Fibroblast of lung (primary cell): ENCODE measurements around the gene PCDHA12. TPM values are rescaled to one million over a fixed set of nuclear protein-coding genes. Genes with fewer than 3 reads are reported as not detected.

Source experiments
- polyA plus RNA-seq, 2 donors: library from polyadenylated mRNA; depleted of rRNA in 1 of 2; stranded (reverse) in 1 of 2; unstranded in 1 of 2; fragments of >200 nt; gene quantifications; 2 replicates each; pipeline ENCODE4 v1.2.1, GENCODE V29; 2011 to 2012; ENCODE audit warnings: missing spikeins in 1 of 2
- total RNA-seq: library from RNA; depleted of rRNA; stranded (reverse); fragments of >200 nt; gene quantifications from 2 replicates; pipeline ENCODE4 v1.2.1, GENCODE V29; 2014

The PCDHA12 gene
- total and polyA plus RNA-seq, 2 donors (not counting 1 experiment from before 2014, with no cell fraction given): 0.50 TPM; not detected in 1

Other genes starting within 250 kb of the PCDHA12 start
- 4.1 and 10.9 TPM in 2 replicates for gene CD14, start 242.1 kb upstream of the PCDHA12 start, total RNA-seq
- gene CD14, start 242.1 kb upstream of the PCDHA12 start, polyA plus RNA-seq: 0.32 and 0.45 TPM in 2 replicates
- gene TMCO6, start 235.9 kb upstream of the PCDHA12 start, total RNA-seq: 13.6 and 18.0 TPM in 2 replicates
- gene TMCO6, start 235.9 kb upstream of the PCDHA12 start, polyA plus RNA-seq: 6.6 and 7.6 TPM in 2 replicates
- gene NDUFA2, start 227.7 kb upstream of the PCDHA12 start, total RNA-seq: 39.8 and 64.9 TPM in 2 replicates
- 57.9 and 65.9 TPM in 2 replicates for gene NDUFA2, start 227.7 kb upstream of the PCDHA12 start, polyA plus RNA-seq
- gene IK, start 227.5 kb upstream of the PCDHA12 start, total RNA-seq: 96.6 and 96.9 TPM in 2 replicates
- gene IK, start 227.5 kb upstream of the PCDHA12 start, polyA plus RNA-seq: 155 and 170 TPM in 2 replicates
- 25.2 and 28.4 TPM in 2 replicates for gene WDR55, start 210.4 kb upstream of the PCDHA12 start, total RNA-seq
- 18.8 and 22.1 TPM in 2 replicates for gene WDR55, start 210.4 kb upstream of the PCDHA12 start, polyA plus RNA-seq
- gene DND1, start 201.7 kb upstream of the PCDHA12 start, total RNA-seq: under 0.01 and 0.33 TPM in 2 replicates
- gene DND1, start 201.7 kb upstream of the PCDHA12 start, polyA plus RNA-seq: 0.15 and 0.21 TPM in 2 replicates
- 51.9 and 53.2 TPM in 2 replicates for gene HARS1, start 183.9 kb upstream of the PCDHA12 start, total RNA-seq
- 85.8 and 110 TPM in 2 replicates for gene HARS1, start 183.9 kb upstream of the PCDHA12 start, polyA plus RNA-seq
- gene HARS2, start 183.9 kb upstream of the PCDHA12 start, total RNA-seq: 26.2 and 30.1 TPM in 2 replicates
- 27.1 and 27.8 TPM in 2 replicates for gene HARS2, start 183.9 kb upstream of the PCDHA12 start, polyA plus RNA-seq
- 69.4 and 77.0 TPM in 2 replicates for gene ZMAT2, start 174.9 kb upstream of the PCDHA12 start, total RNA-seq
- 85.5 and 85.6 TPM in 2 replicates for gene ZMAT2, start 174.9 kb upstream of the PCDHA12 start, polyA plus RNA-seq
- under 0.01 TPM in 2 replicates for gene PCDHA1, start 89.2 kb upstream of the PCDHA12 start, total RNA-seq
- 0.05 and 0.12 TPM in 2 replicates for gene PCDHA1, start 89.2 kb upstream of the PCDHA12 start, polyA plus RNA-seq
- under 0.01 and 0.33 TPM in 2 replicates for gene PCDHA2, start 80.5 kb upstream of the PCDHA12 start, total RNA-seq
- gene PCDHA2, start 80.5 kb upstream of the PCDHA12 start, polyA plus RNA-seq: 0.10 TPM in 1 of 2 replicates, not detected in the other
- gene PCDHA3, start 74.3 kb upstream of the PCDHA12 start, total RNA-seq: 0.26 and 1.2 TPM in 2 replicates
- 0.07 and 0.89 TPM in 2 replicates for gene PCDHA3, start 74.3 kb upstream of the PCDHA12 start, polyA plus RNA-seq
- gene PCDHA4, start 68.2 kb upstream of the PCDHA12 start, total RNA-seq: 0.51 and 1.2 TPM in 2 replicates
- gene PCDHA4, start 68.2 kb upstream of the PCDHA12 start, polyA plus RNA-seq: 0.05 and 0.42 TPM in 2 replicates
- 0.33 TPM in 1 of 2 replicates, not detected in the other for gene PCDHA5, start 53.7 kb upstream of the PCDHA12 start, total RNA-seq
- gene PCDHA5, start 53.7 kb upstream of the PCDHA12 start, polyA plus RNA-seq: 0.01 and 0.24 TPM in 2 replicates
- gene PCDHA6, start 47.3 kb upstream of the PCDHA12 start, total RNA-seq: 0.51 and 3.6 TPM in 2 replicates
- gene PCDHA6, start 47.3 kb upstream of the PCDHA12 start, polyA plus RNA-seq: 0.11 and 2.8 TPM in 2 replicates
- gene PCDHA7, start 41.0 kb upstream of the PCDHA12 start, total RNA-seq: 0.26 and 2.1 TPM in 2 replicates
- gene PCDHA7, start 41.0 kb upstream of the PCDHA12 start, polyA plus RNA-seq: 0.10 and 2.5 TPM in 2 replicates
- gene PCDHA8, start 34.1 kb upstream of the PCDHA12 start, total RNA-seq: under 0.01 and 0.33 TPM in 2 replicates
- 0.01 and 0.33 TPM in 2 replicates for gene PCDHA8, start 34.1 kb upstream of the PCDHA12 start, polyA plus RNA-seq
- gene PCDHA9, start 26.9 kb upstream of the PCDHA12 start, total RNA-seq: 0.26 and 0.33 TPM in 2 replicates
- gene PCDHA9, start 26.9 kb upstream of the PCDHA12 start, polyA plus RNA-seq: 0.03 TPM in 1 of 2 replicates, not detected in the other
- gene PCDHA10, start 19.4 kb upstream of the PCDHA12 start, total RNA-seq: 0.26 and 0.66 TPM in 2 replicates
- 0.09 and 2.0 TPM in 2 replicates for gene PCDHA10, start 19.4 kb upstream of the PCDHA12 start, polyA plus RNA-seq
- gene PCDHA11, start 6.4 kb upstream of the PCDHA12 start, total RNA-seq: 0.51 and 0.66 TPM in 2 replicates
- gene PCDHA11, start 6.4 kb upstream of the PCDHA12 start, polyA plus RNA-seq: 0.15 TPM in 1 of 2 replicates, not detected in the other
- under 0.01 and 0.33 TPM in 2 replicates for gene PCDHA13, start 6.8 kb downstream of the PCDHA12 start, total RNA-seq
- 0.02 TPM in 1 of 2 replicates, not detected in the other for gene PCDHA13, start 6.8 kb downstream of the PCDHA12 start, polyA plus RNA-seq
- 0.51 and 0.66 TPM in 2 replicates for gene PCDHAC1, start 51.0 kb downstream of the PCDHA12 start, total RNA-seq
- gene PCDHAC1, start 51.0 kb downstream of the PCDHA12 start, polyA plus RNA-seq: 0.01 and 0.14 TPM in 2 replicates
- 1.7 and 2.6 TPM in 2 replicates for gene PCDHAC2, start 91.2 kb downstream of the PCDHA12 start, total RNA-seq
- 0.03 and 0.48 TPM in 2 replicates for gene PCDHAC2, start 91.2 kb downstream of the PCDHA12 start, polyA plus RNA-seq
- not detected in 2 replicates for gene PCDHB1, start 176.1 kb downstream of the PCDHA12 start, total RNA-seq
- not detected in 2 replicates for gene PCDHB1, start 176.1 kb downstream of the PCDHA12 start, polyA plus RNA-seq
- gene PCDHB2, start 219.3 kb downstream of the PCDHA12 start, total RNA-seq: 1.8 and 4.6 TPM in 2 replicates
- gene PCDHB2, start 219.3 kb downstream of the PCDHA12 start, polyA plus RNA-seq: 0.91 and 3.1 TPM in 2 replicates
- gene PCDHB3, start 225.2 kb downstream of the PCDHA12 start, total RNA-seq: 0.77 and 1.7 TPM in 2 replicates
- 0.35 and 2.3 TPM in 2 replicates for gene PCDHB3, start 225.2 kb downstream of the PCDHA12 start, polyA plus RNA-seq
- 0.50 and 0.51 TPM in 2 replicates for gene PCDHB4, start 246.5 kb downstream of the PCDHA12 start, total RNA-seq
- 0.08 and 0.27 TPM in 2 replicates for gene PCDHB4, start 246.5 kb downstream of the PCDHA12 start, polyA plus RNA-seq